HG02973 (cell line): Measurements from ENCODE around the gene IRS2.

ENCODE experiments used
- ATAC-seq: cut with Tn5 transposase; IDR thresholded peaks from one replicate; pipeline ENCODE4 v1.9.1; 2021; ENCODE audit warnings: moderate library complexity; ENCODE audit not compliant: unreplicated experiment

IRS2 gene

DNA sequence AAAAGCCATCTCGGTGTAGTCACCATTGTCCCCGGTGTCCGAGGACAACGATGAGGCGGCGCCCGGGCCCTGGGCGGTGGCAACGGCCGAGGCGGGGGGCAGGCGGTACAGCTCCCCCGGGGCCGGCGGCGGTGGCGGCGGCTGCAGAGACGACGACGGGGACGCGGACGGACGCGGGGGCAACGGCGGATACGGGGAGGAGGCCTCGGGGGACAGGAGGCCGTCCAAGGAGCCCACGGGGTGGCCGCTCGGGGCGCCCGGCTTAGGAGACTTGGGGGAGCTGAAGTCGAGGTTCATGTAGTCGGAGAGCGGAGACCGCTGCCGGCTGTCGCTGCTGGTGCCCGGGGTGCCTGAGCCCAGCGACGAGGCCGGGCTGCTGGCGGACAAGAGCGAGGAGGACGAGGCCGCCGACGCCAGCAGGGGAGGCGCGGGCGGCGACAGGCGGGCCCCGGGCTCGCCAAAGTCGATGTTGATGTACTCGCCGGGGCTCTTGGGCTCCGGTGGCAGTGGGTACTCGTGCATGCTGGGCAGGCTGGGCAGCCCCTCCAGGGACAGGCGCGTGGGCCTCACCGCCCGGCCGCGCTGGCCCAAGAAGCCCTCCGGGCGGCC is 3.5 kb downstream of the IRS2 start:
- ATAC-seq, result no peak

DNA sequence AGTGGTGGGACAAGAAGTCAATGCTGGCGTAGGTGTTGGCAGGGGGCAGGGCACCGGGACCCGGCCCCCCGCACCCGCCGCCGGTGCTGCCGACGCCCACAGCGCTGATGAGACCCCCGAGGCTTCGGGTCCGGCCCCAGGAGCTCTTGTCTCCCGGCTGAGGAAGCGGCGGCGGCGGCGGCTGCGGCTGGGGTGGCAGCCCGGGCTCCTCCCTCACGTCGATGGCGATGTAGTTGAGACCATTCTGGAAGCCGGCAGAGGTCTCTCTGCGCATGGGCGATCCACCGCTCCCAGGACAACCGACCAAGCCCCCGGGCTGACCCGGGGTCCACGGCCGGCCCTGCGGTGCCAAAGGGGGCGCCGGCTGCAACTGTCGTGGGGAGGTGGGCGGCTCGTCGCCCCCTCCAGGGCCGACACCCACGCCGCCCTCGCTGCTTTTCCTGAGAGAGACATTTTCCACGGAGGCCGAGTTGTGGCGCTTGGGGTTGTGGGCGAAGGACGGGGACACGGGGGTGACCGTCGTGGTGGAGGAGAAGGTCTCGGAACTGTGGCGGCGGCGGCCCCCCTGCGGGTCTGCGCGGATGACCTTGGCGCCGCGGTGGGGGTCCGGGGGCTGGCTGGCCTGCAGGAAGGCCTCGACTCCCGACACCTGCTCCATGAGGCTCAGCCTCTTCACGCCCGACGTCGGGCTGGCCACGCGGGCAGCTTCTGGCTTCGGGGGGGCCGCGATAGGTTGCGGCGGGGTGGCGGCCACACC is 4.1 kb downstream of the IRS2 start:
- ATAC-seq, result no peak

DNA sequence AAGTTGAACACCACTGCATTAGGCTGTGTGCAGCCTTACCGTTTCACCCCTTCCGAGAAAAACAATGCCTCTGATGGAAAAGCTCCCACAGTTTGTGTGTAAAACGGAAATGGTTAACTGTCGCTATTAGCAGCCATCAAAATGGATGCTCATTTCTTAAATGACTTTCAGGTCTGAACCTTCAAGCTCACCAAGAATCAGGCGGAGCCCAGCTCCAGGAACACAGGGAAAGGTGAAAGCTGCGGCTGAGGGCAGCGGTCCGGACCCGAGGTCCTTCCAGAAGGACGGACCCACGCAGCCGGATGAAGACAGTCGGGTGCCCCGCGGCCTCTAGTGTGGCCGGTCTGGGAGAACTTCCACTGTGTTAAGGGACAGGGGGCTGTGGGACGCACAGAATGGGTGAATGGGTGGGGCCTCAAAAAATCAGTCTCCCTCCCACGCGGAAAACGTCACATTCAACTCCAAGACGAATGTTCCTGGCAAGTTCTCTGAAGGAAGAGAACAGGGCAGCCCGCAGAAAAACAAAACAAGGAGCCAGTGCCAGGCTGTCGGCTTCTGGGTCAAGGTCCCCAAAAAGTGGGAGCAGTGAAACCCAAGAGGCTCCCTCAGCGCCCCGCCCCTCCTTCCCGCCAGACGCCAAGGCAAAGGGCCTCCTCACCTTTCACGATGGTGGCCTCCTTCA is 4.9 kb downstream of the IRS2 start:
- ATAC-seq, result no peak

DNA sequence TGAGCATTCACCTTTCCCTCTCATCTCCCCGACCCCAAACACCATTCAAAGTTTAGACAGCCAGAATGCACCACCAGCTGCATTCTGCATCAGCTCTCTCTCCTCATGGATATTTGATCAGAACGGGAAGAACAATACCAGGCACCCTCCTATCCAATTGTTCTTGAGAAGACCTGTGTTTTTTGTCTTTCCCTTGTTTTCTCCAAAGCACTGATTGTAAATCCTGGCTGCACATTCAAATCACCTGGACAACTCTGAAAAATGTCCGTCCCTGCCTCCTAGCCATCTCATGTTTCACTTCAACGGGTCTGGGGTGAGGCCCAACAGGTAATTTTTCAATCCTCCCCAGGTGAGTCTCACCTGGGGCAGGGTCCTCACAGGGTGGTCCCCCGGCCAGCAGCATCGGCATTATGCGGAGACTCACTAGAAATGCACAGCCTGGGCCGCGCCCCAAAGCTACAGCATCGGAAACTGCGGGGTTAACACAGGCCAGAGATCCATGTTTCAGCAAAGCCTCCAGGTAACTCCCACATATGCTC is 5.5 kb downstream of the IRS2 start:
- no peak for ATAC-seq

DNA sequence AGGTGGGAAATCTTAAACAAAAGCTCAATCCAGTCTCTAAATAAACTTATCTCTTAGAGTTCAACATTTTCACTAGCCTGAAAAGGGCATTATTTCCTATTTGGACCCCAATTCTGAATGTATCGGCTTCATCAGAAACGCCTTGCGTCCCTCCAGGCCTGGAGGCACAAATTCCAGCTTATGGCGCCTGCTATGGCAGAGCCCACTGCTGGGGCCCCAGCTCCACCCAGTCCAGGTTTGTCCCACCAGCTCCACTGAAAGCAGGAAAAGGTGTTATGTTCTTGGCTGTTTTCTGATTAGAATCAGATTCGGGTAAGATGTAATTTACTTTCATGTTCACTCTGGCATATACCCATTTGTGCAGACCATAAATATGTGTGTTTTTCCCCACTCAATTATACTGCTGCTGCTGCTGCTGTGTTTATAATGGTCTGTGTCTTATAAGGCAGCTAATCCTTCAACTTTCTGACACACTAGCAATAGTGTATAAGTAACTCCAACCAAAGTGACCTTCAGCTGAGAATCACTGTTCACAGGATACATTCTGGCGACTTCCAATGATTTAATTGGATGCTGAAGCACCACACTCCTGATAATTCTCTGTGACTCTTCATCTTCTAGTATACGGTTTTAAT is 6.4 kb downstream of the IRS2 start:
- ATAC-seq, result no peak

DNA sequence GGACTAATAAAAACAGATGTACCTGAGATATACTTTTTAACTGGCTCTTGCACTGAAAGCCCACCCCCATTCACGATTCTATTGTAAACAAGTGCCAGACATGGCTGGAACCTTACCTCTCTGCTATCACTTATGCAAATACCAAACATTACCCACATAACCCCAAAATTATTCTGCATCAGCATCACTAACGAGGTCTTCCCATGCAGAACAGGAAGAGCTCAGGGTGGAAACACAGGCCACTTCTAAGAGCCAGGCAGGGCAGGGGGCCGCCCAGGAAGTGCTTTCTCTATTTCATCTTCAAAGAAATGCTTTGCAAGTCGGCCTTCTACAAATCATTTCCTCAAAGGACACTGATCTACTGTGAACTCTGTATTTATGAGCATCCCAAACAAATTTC is 7.3 kb downstream of the IRS2 start:
- ATAC-seq, result no peak

DNA sequence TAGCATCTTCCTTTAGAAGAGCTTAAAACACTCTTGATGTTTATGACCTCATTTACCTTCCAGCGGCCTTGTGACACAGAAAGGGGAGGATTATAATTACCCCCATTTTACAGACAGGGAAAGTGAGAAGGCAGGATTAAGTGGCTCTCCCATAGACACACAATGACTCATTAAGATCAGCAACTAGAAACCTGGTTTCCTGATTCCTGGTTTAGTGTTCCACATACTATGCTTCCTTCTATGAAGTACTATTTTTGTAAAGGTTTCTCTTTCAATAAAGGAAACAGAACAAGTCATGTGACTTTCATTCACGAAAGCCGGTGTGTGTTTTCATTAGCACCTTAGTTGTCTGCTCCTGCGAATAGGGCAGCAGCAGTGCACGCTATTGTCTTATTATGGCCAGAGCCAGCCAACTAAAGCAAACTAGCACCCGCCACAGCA is 8.3 kb downstream of the IRS2 start:
- no peak for ATAC-seq

DNA sequence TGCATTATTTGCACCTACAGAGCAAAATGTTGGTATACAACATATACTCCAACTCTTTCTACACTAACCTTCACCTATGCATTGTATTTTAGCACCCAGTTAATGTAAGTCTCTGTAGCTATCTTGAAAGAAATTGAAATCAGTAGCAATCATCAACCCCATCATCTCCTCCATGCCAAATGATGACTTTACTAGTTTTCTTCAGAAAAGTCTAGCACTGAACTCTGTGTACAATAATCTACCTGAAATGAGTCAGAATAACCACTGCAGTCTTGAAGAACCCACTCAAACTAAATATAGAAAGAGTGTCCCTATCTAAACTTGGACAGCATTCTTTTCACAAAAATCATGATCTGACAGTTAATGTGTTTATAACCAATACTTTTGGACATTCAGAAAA is 9.8 kb downstream of the IRS2 start:
- ATAC-seq, result no peak

DNA sequence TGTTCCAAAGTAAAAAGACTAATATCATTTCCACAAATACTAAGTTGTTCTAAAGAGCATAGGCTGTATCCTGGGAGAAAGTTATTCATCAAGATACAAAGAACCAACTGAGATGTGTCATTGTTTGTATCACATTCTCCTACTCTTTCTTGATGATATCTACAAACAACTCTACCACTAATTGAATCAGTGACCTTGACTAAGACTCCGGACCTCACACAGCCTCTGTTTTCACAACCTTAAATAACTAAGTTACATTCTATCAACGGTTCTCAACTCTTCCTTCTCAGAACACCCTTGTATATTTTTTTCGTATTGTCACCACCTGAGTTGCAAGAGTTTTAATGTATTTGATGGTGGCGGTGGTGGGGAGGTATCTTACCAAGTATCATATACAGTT is 12.6 kb downstream of the IRS2 start:
- no peak for ATAC-seq

DNA sequence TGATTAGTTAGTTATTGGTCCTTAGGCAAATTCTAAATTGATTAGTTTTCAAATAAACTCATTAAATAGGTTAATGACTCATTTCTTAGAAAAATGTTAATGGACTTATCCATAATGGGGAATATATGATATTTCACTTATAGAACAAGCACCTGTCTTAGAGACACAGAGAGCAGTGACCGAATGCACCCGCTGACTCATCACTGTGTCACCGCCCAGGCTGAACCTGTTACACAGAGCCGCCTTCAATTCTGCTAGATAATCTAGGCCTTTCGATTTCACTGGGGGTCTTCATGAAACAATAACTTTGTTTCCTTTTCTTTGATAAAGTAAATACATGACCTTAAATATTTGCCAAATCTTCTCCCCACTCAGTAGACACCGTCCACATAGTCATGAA is 13.1 kb downstream of the IRS2 start:
- no peak for ATAC-seq

DNA sequence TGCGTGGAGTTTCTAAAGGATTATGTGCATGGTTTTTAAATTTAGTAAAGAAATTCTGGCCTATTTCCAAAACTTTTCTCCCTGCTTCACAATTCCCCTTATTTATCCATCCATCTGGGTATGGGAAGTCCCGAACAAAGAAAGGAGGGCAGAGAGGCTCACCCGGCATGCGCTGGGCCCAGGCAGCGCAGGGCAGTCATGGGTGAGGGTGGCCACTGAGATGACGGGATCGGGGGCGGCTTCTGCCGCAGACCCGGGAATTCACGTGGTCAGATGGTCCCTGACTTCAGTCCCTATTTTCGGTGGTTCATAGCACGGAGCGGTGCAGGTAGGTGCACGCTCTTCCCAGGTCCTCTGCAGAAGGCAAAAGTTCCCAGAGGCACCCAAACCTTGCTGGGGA is 14.5 kb downstream of the IRS2 start:
- ATAC-seq, result no peak

DNA sequence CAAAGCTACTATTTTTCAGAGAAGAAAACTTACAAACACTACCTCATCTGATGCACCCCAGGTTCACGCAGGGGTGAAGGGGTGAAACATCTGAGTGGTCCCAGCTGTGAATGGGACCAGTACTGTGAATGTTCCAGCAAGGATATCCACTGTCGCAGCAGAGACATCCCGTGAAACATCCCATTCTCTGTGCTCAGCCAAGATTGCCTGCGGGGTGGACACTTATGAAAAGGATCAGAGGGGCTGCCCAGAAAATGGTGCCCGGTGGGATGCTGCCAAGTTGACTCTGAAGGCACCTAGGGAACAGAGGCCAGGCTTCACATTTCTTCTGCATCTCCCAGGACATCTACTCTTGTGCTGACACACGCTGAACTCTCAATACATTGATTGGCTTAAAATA is 15.9 kb downstream of the IRS2 start:
- no peak for ATAC-seq

DNA sequence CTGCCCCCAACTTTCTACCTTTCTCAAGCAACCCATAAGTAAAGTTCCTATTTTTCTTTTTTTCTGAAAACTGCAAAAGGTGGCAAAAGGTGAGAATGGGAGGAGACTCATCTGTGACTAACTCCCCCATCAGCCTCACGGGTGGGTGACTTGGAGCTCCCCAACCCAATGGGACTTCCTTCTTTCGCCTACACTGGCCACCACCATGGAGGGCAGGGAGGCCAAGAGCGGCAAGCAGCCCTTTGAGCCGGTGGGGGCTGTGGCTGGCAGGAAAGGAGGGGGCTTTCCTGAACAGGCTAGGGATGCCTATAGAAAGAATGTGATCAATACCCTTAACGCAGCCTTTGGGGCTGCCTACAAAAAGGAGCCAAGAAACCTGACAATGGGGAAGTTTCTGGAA is 16.5 kb downstream of the IRS2 start:
- ATAC-seq, result no peak

DNA sequence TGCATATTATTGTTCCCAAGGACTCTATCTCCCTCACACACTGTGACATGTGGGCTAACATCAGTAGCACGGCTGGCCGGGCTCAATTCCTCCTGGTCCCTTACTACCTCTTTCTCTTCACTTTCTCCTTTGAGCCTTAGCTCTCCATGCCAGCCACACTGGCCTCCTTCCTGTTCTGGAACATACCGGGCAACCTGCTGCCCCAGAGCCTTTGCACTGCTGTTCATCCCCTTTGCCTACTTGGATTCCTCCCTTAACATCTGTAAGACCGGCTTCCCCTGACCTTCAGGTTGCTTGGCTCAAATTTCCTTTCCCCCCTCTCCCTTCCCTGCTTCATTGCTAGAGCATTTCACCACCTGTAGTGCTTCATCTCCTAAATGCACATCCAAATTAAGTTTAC is 17.1 kb downstream of the IRS2 start:
- no peak for ATAC-seq

DNA sequence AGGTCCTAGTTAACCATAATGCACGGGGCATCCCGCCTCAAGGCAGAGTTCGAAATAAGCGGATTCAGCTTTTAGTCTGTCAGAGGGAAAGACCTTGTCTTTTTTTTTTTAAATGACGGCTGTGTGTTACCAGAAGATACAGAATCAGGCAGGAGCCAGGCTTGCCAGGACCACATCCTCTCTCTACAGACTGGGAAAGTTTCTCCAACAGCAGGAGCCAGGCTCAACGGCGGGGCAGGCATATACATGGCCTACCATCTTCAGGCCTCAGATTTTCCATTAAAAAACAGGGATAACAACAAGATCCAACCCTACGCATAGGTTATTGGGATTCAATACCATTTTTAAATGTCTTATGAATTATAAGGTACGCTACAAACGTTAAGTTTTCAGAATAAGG is 17.8 kb downstream of the IRS2 start:
- no peak for ATAC-seq

DNA sequence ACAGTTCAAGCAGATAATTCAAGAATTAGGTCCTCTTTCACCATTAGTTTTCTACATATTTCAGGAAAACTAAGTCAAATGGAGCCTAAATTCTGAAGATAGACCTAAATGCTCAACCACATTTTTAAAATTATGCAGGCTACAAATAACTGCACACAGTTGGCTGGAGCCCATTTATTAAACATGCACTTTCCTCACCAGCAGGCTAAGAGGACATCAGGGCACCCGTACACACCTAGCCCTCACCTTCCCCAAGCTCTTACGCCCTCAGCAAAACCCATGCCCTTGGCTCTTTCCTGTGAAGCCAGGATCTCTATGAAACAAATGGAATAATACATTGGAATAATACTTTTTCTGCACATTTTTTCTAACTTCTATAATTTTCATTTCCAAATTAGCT is 18.2 kb downstream of the IRS2 start:
- no peak for ATAC-seq

DNA sequence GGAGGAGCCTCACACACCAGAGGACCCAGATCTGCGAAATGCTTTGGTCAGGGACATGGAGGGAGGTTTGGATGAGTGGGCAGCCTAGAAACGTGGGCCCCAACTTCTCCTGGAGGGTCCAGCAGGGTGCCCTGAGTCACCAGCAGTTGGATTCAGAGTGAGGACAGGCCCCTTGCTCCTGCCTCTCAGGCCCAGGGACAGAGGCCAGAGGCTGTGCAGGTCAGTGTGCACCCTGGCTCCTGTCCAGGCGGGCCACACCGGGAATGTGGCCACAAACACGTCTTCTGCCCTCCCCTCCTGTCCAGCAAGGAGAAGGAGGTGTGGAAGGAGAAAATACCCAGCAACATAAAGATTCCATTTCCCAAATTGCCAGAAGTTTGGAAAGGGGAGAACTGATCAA is 19.4 kb downstream of the IRS2 start:
- ATAC-seq, result no peak

DNA sequence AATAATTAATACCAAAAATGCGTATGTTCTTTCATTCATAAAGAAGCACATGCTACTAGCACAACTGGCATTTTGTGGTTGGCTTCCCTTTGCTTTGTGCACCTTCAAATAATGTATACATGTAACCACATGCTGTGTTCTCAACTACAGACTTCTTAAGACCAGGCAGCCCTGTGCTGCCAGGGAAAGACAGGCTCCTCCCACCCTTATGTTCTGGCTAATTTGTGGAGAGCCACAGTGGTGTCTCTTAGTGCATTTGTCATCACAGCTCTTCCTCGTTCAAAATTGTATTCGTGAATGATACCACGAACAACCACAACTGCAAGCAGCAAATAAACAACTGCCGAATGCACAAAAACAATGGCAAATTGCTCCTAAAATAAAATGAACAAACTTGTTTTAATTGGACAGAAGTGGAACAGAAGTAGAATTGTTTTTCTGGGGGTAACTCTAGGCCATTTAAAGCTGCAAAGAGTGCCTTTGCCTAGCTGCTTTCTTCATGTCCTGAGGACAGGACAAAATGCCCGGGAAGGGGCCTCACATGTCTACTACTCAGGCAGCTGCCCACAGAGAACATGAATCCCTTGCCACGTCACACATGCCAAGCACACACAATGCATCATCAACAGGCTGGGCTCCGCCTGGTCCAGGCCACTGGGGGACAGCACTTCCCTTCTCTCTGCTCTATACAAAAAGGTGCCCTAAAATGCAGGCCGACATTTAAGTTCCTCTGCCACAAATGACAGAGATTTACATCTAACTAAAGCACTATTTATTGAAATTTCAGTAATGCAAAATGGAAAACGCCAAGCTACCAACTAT is 21.7 kb downstream of the IRS2 start:
- ATAC-seq, result no peak

DNA sequence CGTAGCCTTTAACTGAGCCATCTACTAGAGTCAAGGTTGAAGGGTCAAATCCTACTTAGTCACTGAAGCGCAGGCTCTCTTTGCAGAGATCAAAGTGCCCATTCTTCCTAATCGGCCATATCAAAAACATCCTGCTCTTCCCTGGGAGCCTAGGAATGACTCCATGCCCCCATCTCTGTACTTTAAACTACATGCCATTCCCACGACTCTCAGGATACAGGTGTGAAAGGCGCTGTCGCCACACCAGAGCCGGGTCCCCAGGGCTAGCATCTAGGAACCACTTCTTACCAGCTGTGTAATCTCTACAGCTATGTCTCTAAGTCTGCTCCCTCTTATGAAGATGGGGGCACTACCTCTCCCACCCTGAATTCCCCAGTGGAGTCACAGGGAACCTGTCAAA is 22.3 kb downstream of the IRS2 start:
- ATAC-seq, result no peak

DNA sequence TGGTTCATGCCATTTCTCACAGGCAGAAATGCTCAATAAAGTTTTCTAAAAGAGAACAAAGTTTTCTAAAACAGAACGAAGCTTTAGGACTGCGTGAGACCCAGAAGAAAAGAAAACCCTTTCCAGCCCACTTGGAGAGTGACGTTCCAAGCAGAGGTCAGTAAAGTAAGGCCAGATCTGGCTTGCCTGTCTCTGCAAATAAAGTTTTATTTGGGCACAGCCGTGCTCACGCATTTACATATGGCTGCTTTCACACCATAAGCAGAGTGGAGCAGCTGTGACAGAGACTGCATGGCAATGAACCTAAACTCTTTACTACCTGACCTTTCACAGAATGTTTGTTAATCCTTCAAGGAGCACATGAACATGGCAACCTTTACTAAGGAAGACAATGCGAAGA is 23.6 kb downstream of the IRS2 start:
- no peak for ATAC-seq

DNA sequence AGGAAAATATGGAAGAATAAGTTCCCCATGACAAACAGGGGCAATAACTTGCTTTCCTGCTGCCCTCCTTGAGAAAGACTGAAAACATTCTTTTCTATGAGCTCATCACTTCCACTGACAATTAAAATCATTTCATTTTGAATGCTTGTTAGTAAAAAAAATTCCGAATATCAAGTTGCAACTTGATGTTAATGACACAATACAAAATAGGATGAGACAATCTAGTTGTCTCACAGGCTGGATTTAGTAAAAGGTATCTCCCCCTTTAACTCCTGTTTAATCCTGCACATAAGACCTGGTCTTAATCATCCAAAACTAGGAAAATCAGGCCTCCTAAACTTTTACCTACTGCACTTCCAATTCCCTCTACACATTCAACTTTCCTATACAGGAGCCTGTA is 24.7 kb downstream of the IRS2 start:
- no peak for ATAC-seq
